ENCODE measurements around the gene NXT1.

Gene NXT1

DNA sequence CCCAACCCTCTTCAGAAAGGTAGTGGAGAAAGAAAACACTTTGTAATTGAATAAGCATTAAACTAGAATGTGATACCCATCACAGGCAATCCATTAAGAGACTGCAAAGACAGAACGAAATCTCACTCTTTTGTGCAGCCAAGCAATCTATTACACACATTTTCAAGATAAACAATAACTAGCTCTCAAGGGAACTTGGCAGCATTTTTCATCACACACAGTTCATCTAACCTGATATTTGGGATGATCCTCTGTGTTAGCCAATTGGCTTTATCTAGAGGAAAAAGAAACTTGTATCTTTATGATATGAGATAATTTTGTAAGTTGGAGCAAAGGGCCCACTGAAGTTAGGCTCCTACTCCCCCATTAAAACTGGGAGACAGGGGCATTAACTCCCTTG is 9.9 kb downstream of the NXT1 start:
- H4K20me1 ChIP-seq (ENCODE audit: insufficient read depth, low read length): peaks cover 37% of the 10 kb centered on the region
- TF ChIP-seq CTCF (IDR thresholded peaks at IDR 0.05; ENCODE audit: borderline replicate concordance, extremely low read depth, low read length, poor library complexity, severe bottlenecking) (no peak), EZH2 (IDR thresholded peaks at IDR 0.05; ENCODE audit: borderline replicate concordance, low read depth, low read length, severe bottlenecking) (no peak)
- DNase-seq (no peak), ATAC-seq (ENCODE audit: insufficient read depth, low read depth) (no peak)
- H3K4me3 ChIP-seq (ENCODE audit: low read depth in 1 of 2, low read length in 2 of 2): peak overlapping the region in 1 of 2 experiments; percentile 77; a peak in 1 of 4 replicates
- peak overlapping the region; percentile 90 for H3K27ac ChIP-seq (ENCODE audit: low read length)
- H3K9me3 ChIP-seq (ENCODE audit: insufficient read depth, low read length, severe bottlenecking): no peaks in the 10 kb centered on the region
- H3K27me3 ChIP-seq (ENCODE audit: insufficient read depth, low read length, poor library complexity): no peaks in the 10 kb centered on the region
- H3K36me3 ChIP-seq (ENCODE audit: insufficient read depth, low read length): peaks cover 23% of the 10 kb centered on the region
- peak overlapping the region; percentile 89 for H3K9ac ChIP-seq (ENCODE audit: low read depth, low read length)
- H3K4me1 ChIP-seq (ENCODE audit: insufficient read depth, low read length): peaks cover 74% of the 10 kb centered on the region
- H2AFZ ChIP-seq (ENCODE audit: low read depth, low read length): peak overlapping the region; percentile 88; the same call in 1 of the 2 replicates
- peak overlapping the region; percentile 98 for H3K4me2 ChIP-seq (ENCODE audit: insufficient read depth, low read length)
- peaks cover 52% of the 10 kb centered on the region for H3K79me2 ChIP-seq (ENCODE audit: insufficient read depth, low read length)

DNA sequence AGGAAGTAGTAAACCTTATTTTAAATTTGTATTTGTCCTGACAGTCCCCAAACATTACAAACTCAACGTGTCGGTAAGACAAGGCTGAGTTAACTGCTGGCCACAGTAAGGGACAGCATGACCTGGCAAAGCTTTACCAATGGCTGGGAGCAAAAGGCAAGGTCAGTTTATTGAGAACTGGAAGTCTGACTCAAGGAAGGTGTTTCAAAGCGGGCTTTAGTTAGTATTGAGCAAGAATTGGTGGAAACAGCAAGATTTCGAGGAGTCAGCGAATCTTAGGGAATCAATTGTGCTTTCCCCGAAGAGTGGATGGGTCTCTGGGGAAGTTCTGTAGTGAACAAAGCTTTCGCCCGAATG is 10.5 kb downstream of the NXT1 start:
- Histone ChIP-seq H2AFZ (ENCODE audit: low read depth, low read length) (peak overlapping the region; percentile 88), H3K4me2 (ENCODE audit: insufficient read depth, low read length) (peak overlapping the region; percentile 98), H3K9me3 (ENCODE audit: insufficient read depth, low read length, severe bottlenecking) (no peaks in the 10 kb centered on the region), H3K4me1 (ENCODE audit: insufficient read depth, low read length) (peaks cover 74% of the 10 kb centered on the region), H3K79me2 (ENCODE audit: insufficient read depth, low read length) (peaks cover 54% of the 10 kb centered on the region), H3K27me3 (ENCODE audit: insufficient read depth, low read length, poor library complexity) (no peaks in the 10 kb centered on the region), H3K9ac (ENCODE audit: low read depth, low read length) (peak overlapping the region; percentile 89), H4K20me1 (ENCODE audit: insufficient read depth, low read length) (peaks cover 37% of the 10 kb centered on the region), H3K36me3 (ENCODE audit: insufficient read depth, low read length) (peaks cover 23% of the 10 kb centered on the region), H3K4me3 (ENCODE audit: low read depth in 1 of 2, low read length in 2 of 2) (peak overlapping the region; percentile 41 to 77), H3K27ac (ENCODE audit: low read length) (peak overlapping the region; percentile 90)
- TF ChIP-seq EZH2 (IDR thresholded peaks at IDR 0.05; ENCODE audit: borderline replicate concordance, low read depth, low read length, severe bottlenecking) (no peak), CTCF (IDR thresholded peaks at IDR 0.05; ENCODE audit: borderline replicate concordance, extremely low read depth, low read length, poor library complexity, severe bottlenecking) (no peak)
- DNase-seq (no peak), ATAC-seq (ENCODE audit: insufficient read depth, low read depth) (no peak)

DNA sequence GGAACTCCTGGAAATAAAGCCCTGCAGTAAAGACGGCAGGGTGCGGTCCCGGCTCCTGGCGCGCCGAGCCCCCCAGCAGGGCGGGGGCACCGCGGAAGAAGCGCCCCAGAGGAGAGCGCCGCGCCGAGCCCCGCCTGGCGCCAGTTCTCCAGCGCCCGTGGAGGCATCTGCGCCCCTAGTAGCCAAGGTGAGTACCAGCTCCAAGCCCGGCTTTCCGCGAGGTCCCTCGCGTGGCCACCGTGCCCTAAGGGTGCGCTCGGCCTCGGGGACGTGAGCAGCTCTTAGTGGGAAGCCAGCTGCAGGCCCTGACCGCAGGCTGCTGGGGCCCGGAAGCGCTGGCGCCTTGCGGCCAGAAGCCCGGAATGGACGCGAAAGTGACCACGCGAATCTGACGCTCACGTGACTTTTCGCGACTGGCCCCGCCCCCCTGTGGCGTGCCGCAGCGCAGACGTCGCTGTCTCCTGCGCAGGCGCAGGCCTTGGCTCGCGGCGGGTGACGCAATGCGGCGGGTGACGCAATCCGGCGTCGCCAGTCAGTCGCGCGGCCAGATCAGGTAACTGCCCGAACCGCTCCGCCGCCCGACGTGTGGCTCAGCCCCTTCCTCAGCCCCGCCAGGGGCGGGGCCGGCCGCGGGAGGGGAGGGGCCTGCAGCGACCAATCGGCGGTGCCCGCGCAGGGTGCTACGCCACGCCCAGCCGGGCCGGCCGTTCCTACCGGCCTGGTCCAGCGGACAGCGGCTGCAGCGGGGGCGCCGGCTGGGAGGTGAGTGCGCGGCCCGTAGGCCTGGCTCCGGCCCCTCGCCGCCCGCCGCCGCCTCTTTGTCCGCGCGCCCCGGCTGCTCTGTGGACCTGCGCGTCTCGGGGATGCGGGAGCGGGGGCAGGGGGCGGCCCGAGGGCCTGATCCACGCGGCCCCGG is 11.1 kb downstream of the NXT1 start, which contains the start of gene GZF1:
Gene GZF1, plus strand, starts transcription at position 707 of the 916 bp plus-strand sequence. CDS start 2,202 bp downstream, outside the sequence.
- Histone ChIP-seq H3K4me3 (ENCODE audit: low read depth in 1 of 2, low read length in 2 of 2) (peak within 1 kb of the TSS; percentile 65 to 77), H3K27me3 (ENCODE audit: insufficient read depth, low read length, poor library complexity) (no peaks in the 10 kb centered on the region), H3K4me1 (ENCODE audit: insufficient read depth, low read length) (peaks cover 75% of the 10 kb centered on the region), H3K79me2 (ENCODE audit: insufficient read depth, low read length) (peaks cover 60% of the 10 kb centered on the region), H3K36me3 (ENCODE audit: insufficient read depth, low read length) (peaks cover 25% of the 10 kb centered on the region), H4K20me1 (ENCODE audit: insufficient read depth, low read length) (peaks cover 39% of the 10 kb centered on the region), H3K9ac (ENCODE audit: low read depth, low read length) (peak within 1 kb of the TSS; percentile 89), H2AFZ (ENCODE audit: low read depth, low read length) (peak within 1 kb of the TSS; percentile 88), H3K27ac (ENCODE audit: low read length) (peak within 1 kb of the TSS; percentile 90), H3K4me2 (ENCODE audit: insufficient read depth, low read length) (peak within 1 kb of the TSS; percentile 98), H3K9me3 (ENCODE audit: insufficient read depth, low read length, severe bottlenecking) (no peaks in the 10 kb centered on the region)
- DNase-seq (peak; percentile 99), ATAC-seq (ENCODE audit: insufficient read depth, low read depth) (peak; percentile 79)
- TF ChIP-seq CTCF (IDR thresholded peaks at IDR 0.05; ENCODE audit: borderline replicate concordance, extremely low read depth, low read length, poor library complexity, severe bottlenecking) (peak; percentile 36), EZH2 (IDR thresholded peaks at IDR 0.05; ENCODE audit: borderline replicate concordance, low read depth, low read length, severe bottlenecking) (no peak)

All from DND-41 (cell line).